K562 (cell line): ENCODE results near the gene MYO1D. TPM values are rescaled to one million over a fixed set of nuclear protein-coding genes. Genes with fewer than 3 reads are reported as not detected.
A peak's percentile ranks its signal among the peaks of the same experiment; 100 is the strongest.

ENCODE experiments used
- ATAC-seq: fragments of 200-7000 bp; cut with Tn5 transposase; 3 replicates; pipeline ENCODE4 v1.9.1; 2020; ENCODE audit warnings: moderate library complexity
- BruUV-seq: library from RNA; stranded (reverse); fragments of 400-500 nt; replicated peaks from 2 replicates; lab custom pipeline; 2021; lab: Mats Ljungman, UMichigan
- CTCF ChIA-PET: fragments of 300-600 bp; formaldehyde crosslinking; extraction: SDS; loops from one replicate; lab custom pipeline; 2021; ENCODE audit warnings: low intra/inter-chr PET ratio; lab: Yijun Ruan, JAX
- POLR2A ChIA-PET: fragments of 300-600, 350-650 bp; sonication (Branson Sonifier 250); formaldehyde crosslinking; extraction: SDS; loops from one replicate; lab custom pipeline; 2021; ENCODE audit warnings: antibody characterized with exemption, inconsistent platforms; lab: Yijun Ruan, JAX
- DNase-seq, 4 experiments: peaks; one replicate each; pipeline versions ENCODE4 v3.0.0 to v3.0.0-alpha.2; 2011 to 2018; ENCODE audit warnings: low spot score in 3 of 4, mixed read lengths in 3 of 4; ENCODE audit errors: extremely low read depth in 1 of 4
- FAIRE-seq: peaks from 2 replicates; lab custom pipeline; 2011; peaks lifted over from hg19 to GRCh38; lab: Jason Lieb, UNC
- H2AFZ ChIP-seq: 2 replicates; pipeline ENCODE4 v1.6.0; 2011; ENCODE audit warnings: low read depth, low read length, control low read depth, inconsistent platforms
- H3K27ac ChIP-seq: fragments of 200-600 bp; 3 replicates; pipeline ENCODE4 v1.8.0; 2011; ENCODE audit warnings: low read depth, mild to moderate bottlenecking, control low read depth, inconsistent platforms, low read length, moderate library complexity, mixed read lengths; ENCODE audit errors: extremely low read depth
- H3K27me3 ChIP-seq, 2 experiments: fragments of 300-600 bp in 1 of 2; 2 replicates in 1 of 2; 3 replicates in 1 of 2; pipeline versions ENCODE4 v1.6.0 to v1.8.0; 2011; ENCODE audit warnings: inconsistent platforms in 2 of 2, low read length in 2 of 2, mild to moderate bottlenecking in 1 of 2, mixed read lengths in 1 of 2, moderate library complexity in 1 of 2; ENCODE audit not compliant: control insufficient read depth in 2 of 2, insufficient read depth in 2 of 2
- H3K36me3 ChIP-seq: fragments of 300-600 bp; 3 replicates; pipeline ENCODE4 v1.8.0; 2011; ENCODE audit warnings: mild to moderate bottlenecking, low read length, inconsistent platforms; ENCODE audit not compliant: control insufficient read depth, insufficient read depth
- H3K4me1 ChIP-seq, 2 experiments: fragments of 200-600 bp in 1 of 2; replicated peaks in 1 of 2; 2 replicates in 1 of 2; 3 replicates in 1 of 2; pipeline versions ENCODE4 v1.5.1 to v1.8.0; 2011; ENCODE audit warnings: inconsistent platforms in 2 of 2, low read length in 2 of 2, mild to moderate bottlenecking in 1 of 2, mixed read lengths in 1 of 2, moderate library complexity in 1 of 2; ENCODE audit not compliant: control insufficient read depth in 2 of 2, insufficient read depth in 2 of 2
- H3K4me2 ChIP-seq: 2 replicates; pipeline ENCODE4 v1.6.1; 2011; ENCODE audit warnings: low read length, control low read depth, inconsistent platforms, mixed read lengths; ENCODE audit not compliant: insufficient read depth
- H3K4me3 ChIP-seq: fragments of 200-600 bp; sonication (generic), shearing (Covaris generic); 2 replicates; pipeline ENCODE4 v1.5.1; 2016; ENCODE audit warnings: control low read depth, inconsistent platforms
- H3K79me2 ChIP-seq: fragments of 200-600 bp; 3 replicates; pipeline ENCODE4 v1.8.0; 2011; ENCODE audit warnings: low read length, inconsistent platforms; ENCODE audit not compliant: control insufficient read depth, insufficient read depth
- H3K9ac ChIP-seq, 2 experiments: 2 replicates each; pipeline versions ENCODE4 v1.6.0 to v1.6.1; 2011; ENCODE audit warnings: low read depth in 2 of 2, low read length in 2 of 2, control low read depth in 1 of 2, inconsistent platforms in 1 of 2, mild to moderate bottlenecking in 1 of 2, mixed read lengths in 1 of 2; ENCODE audit not compliant: insufficient read depth in 1 of 2
- H3K9me1 ChIP-seq: one replicate; pipeline ENCODE4 v1.6.0; 2011; ENCODE audit warnings: inconsistent platforms, mild to moderate bottlenecking, low read length, moderate library complexity; ENCODE audit not compliant: control insufficient read depth, insufficient read depth
- H3K9me3 ChIP-seq: replicated peaks from 2 replicates; pipeline ENCODE4 v1.5.1; 2011; ENCODE audit warnings: low read depth, low read length, inconsistent platforms; ENCODE audit not compliant: control insufficient read depth, insufficient read depth
- H4K20me1 ChIP-seq: replicated peaks from 2 replicates; pipeline ENCODE4 v1.6.1; 2011; ENCODE audit warnings: low read length, inconsistent platforms, mixed read lengths; ENCODE audit not compliant: control insufficient read depth, insufficient read depth
- PHB ChIP-seq: fragments of 250-450 bp; sonication (Bioruptor Pico); IDR thresholded peaks from 2 replicates; pipeline ENCODE4 v1.5.0; 2021
- ZNF134 ChIP-seq: fragments of 250-450 bp; sonication (Bioruptor Pico); conservative IDR thresholded peaks from 2 replicates; pipeline ENCODE4 v1.4.0; 2020
- WGBS: fragments of 100-300 bp; shearing (Covaris generic); methylation state at CpG from one replicate; pipeline ENCODE4 v1.1.6; 2016; ENCODE audit warnings: low coverage, mixed read lengths; ENCODE audit not compliant: insufficient coverage; ENCODE audit errors: missing lambda C conversion rate; 5-methylcytosine and 5-hydroxymethylcytosine counted together
- in situ Hi-C: fragments of 300-500 bp; cut with MboI; formaldehyde crosslinking; loops from 4 replicates; pipeline ENCODE4 v1.15.0; 2018; ENCODE audit warnings: inconsistent platforms, mixed read lengths
- intact Hi-C: fragments of 100-400 bp; cut with micrococcal nuclease; formaldehyde crosslinking; loops from 2 replicates; pipeline ENCODE4 v1.14.2; 2022
- polyA plus RNA-seq, 8 experiments: library from polyadenylated mRNA; depleted of rRNA in 4 of 8; stranded (reverse) in 5 of 8; unstranded in 3 of 8; fragments of >200 nt; fragmentation: Nextera tagmentation in 2 of 8; fragmentation: Illumina TruSeq in 1 of 8; extraction: Ambion mirVana in 2 of 8; extraction: Trizol in 1 of 8; gene quantifications; 2 replicates each; pipeline versions ENCODE4 v1.2.1 to v1.2.3, GENCODE V29; 2011 to 2014; ENCODE audit warnings: inconsistent platforms in 1 of 8, missing spikeins in 1 of 8
- total RNA-seq, 7 experiments: library from RNA; depleted of rRNA in 6 of 7; stranded (reverse); fragments of >200 nt in 6 of 7; fragmentation: Illumina TruSeq in 2 of 7; extraction: Trizol in 2 of 7; gene quantifications; 2 replicates each; pipeline versions ENCODE4 v1.2.1 to v1.2.3, GENCODE V29; 2011 to 2021; ENCODE audit warnings: low replicate concordance in 1 of 7
- TF ChIP-seq, protein P1 (sequence below): sonication (generic); IDR thresholded peaks from 2 replicates; pipeline ENCODE4 v1.6.1; 2016
- TF ChIP-seq, protein P2 (sequence below): fragments of 450-650 bp; IDR thresholded peaks from 2 replicates; pipeline ENCODE4 v1.6.1; 2018; ENCODE audit not compliant: partially characterized antibody
- TF ChIP-seq, protein P3 (sequence below): fragments of 200-800 bp; sonication (Bioruptor generic); IDR thresholded peaks from 2 replicates; pipeline ENCODE4 v1.6.1; 2016; ENCODE audit warnings: missing genetic modification characterization, missing compliant biosample characterization

MYO1D gene
- total and polyA plus RNA-seq, 9 of the 15 experiments (the other 6 are each of a cell fraction or from before 2014, with no cell fraction given) = 2.1 to 71.2 (median 45.4) TPM

DNA sequence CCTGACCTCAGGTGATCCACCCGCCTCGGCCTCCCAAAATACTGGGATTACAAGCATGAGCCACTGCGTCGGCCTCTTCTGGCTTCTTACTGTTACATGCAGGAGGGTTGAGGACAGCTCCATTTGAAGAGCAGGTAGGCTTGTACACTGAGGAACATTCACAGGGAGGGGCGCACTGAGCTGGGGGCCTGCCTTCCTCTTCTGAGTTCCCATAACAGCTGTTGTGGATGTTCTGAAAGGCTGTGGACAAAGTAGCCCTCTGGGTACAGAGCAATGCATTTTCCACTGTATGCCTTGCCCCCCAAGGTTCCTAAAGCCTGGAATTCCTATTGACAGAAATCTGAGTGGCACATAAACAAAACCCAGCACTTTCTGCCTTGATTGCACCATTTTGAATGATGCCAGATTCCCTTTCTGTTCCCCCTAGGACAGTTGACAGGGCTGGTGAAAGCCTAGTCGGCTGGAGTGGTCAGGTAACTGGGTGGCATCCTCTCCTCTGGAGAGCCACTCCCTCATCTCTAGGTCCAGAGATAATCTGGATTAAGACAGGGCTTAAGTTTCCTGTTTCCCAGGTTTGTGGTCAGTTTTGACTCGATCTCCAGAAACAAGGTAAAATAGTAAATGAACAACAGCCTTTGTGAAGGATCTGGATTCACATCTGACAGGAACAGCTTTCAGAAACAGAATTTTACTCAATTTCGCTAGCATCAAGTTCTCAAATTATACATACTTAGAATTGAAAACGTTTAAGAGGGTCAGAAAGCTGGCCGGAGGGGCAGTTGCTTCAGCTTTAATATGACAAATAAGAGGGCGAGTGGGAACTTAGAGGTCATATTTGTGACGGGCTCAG, 391.4 kb downstream of the MYO1D start:
- H3K36me3 ChIP-seq = peaks cover 57% of the 10 kb centered on the region; the same call in 2 of the 3 replicates
- H3K79me2 ChIP-seq = peaks cover 17% of the 10 kb centered on the region; the same call in 2 of the 3 replicates
- intact Hi-C loops (loop anchor here (10.0 kb wide), 1 partner anchor 169 kb away; no protein-coding TSS in a partner anchor), in situ Hi-C loops (no loop called here)
- BruUV-seq = no TSS peak
- peak overlapping the region; percentile 91 for H2AFZ ChIP-seq
- peak in 1 of 4 experiments; percentile 20 for DNase-seq
- no peak for ATAC-seq
- FAIRE-seq = peak; percentile 79
- H3K4me1 ChIP-seq = peaks cover 11 to 45% of the 10 kb centered on the region in 2 experiments; a peak in 4 of 5 replicates
- H3K9me3 ChIP-seq = no peaks in the 10 kb centered on the region
- WGBS = 55% methylated on average over 12 of the region's 12 CpGs
- H3K4me3 ChIP-seq = no peak overlapping the region
- ChIA-PET CTCF (no interaction called here), POLR2A (interaction anchor here (0.6 to 2.5 kb wide), 4 partner anchors 11 to 307 kb away, joined by 3 to 9 read pairs (median 4); no protein-coding TSS in a partner anchor)
- peaks cover 10% of the 10 kb centered on the region; the same call in 1 of the 2 replicates for H4K20me1 ChIP-seq
- peak overlapping the region; percentile 78 for H3K27ac ChIP-seq
- H3K9ac ChIP-seq = peak overlapping the region; percentile 62 to 91
- H3K9me1 ChIP-seq = no peaks in the 10 kb centered on the region
- TF ChIP-seq ZNF134 (CRISPR knock-in tag) = no peak
- TF ChIP-seq, protein P1, sequence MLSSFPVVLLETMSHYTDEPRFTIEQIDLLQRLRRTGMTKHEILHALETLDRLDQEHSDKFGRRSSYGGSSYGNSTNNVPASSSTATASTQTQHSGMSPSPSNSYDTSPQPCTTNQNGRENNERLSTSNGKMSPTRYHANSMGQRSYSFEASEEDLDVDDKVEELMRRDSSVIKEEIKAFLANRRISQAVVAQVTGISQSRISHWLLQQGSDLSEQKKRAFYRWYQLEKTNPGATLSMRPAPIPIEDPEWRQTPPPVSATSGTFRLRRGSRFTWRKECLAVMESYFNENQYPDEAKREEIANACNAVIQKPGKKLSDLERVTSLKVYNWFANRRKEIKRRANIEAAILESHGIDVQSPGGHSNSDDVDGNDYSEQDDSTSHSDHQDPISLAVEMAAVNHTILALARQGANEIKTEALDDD = peak; percentile 47; the same call in 1 of the 2 replicates
- TF ChIP-seq, protein P2, sequence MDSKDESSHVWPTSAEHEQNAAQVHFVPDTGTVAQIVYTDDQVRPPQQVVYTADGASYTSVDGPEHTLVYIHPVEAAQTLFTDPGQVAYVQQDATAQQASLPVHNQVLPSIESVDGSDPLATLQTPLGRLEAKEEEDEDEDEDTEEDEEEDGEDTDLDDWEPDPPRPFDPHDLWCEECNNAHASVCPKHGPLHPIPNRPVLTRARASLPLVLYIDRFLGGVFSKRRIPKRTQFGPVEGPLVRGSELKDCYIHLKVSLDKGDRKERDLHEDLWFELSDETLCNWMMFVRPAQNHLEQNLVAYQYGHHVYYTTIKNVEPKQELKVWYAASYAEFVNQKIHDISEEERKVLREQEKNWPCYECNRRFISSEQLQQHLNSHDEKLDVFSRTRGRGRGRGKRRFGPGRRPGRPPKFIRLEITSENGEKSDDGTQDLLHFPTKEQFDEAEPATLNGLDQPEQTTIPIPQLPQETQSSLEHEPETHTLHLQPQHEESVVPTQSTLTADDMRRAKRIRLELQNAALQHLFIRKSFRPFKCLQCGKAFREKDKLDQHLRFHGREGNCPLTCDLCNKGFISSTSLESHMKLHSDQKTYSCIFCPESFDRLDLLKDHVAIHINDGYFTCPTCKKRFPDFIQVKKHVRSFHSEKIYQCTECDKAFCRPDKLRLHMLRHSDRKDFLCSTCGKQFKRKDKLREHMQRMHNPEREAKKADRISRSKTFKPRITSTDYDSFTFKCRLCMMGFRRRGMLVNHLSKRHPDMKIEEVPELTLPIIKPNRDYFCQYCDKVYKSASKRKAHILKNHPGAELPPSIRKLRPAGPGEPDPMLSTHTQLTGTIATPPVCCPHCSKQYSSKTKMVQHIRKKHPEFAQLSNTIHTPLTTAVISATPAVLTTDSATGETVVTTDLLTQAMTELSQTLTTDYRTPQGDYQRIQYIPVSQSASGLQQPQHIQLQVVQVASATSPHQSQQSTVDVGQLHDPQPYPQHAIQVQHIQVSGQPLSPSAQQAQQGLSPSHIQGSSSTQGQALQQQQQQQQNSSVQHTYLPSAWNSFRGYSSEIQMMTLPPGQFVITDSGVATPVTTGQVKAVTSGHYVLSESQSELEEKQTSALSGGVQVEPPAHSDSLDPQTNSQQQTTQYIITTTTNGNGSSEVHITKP = peak; percentile 67
- TF ChIP-seq, protein P3, sequence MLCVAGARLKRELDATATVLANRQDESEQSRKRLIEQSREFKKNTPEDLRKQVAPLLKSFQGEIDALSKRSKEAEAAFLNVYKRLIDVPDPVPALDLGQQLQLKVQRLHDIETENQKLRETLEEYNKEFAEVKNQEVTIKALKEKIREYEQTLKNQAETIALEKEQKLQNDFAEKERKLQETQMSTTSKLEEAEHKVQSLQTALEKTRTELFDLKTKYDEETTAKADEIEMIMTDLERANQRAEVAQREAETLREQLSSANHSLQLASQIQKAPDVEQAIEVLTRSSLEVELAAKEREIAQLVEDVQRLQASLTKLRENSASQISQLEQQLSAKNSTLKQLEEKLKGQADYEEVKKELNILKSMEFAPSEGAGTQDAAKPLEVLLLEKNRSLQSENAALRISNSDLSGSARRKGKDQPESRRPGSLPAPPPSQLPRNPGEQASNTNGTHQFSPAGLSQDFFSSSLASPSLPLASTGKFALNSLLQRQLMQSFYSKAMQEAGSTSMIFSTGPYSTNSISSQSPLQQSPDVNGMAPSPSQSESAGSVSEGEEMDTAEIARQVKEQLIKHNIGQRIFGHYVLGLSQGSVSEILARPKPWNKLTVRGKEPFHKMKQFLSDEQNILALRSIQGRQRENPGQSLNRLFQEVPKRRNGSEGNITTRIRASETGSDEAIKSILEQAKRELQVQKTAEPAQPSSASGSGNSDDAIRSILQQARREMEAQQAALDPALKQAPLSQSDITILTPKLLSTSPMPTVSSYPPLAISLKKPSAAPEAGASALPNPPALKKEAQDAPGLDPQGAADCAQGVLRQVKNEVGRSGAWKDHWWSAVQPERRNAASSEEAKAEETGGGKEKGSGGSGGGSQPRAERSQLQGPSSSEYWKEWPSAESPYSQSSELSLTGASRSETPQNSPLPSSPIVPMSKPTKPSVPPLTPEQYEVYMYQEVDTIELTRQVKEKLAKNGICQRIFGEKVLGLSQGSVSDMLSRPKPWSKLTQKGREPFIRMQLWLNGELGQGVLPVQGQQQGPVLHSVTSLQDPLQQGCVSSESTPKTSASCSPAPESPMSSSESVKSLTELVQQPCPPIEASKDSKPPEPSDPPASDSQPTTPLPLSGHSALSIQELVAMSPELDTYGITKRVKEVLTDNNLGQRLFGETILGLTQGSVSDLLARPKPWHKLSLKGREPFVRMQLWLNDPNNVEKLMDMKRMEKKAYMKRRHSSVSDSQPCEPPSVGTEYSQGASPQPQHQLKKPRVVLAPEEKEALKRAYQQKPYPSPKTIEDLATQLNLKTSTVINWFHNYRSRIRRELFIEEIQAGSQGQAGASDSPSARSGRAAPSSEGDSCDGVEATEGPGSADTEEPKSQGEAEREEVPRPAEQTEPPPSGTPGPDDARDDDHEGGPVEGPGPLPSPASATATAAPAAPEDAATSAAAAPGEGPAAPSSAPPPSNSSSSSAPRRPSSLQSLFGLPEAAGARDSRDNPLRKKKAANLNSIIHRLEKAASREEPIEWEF = no peak
- TF ChIP-seq PHB = no peak
- no peaks in the 10 kb centered on the region for H3K27me3 ChIP-seq
- H3K4me2 ChIP-seq = peak overlapping the region; percentile 61; the same call in 1 of the 2 replicates
